Measurements from ENCODE around the gene PDE6B.

GRCh38 chr4:621296-622070 lies 3.9 kb upstream of the PDE6B start:
- TF ChIP-seq, protein P1, sequence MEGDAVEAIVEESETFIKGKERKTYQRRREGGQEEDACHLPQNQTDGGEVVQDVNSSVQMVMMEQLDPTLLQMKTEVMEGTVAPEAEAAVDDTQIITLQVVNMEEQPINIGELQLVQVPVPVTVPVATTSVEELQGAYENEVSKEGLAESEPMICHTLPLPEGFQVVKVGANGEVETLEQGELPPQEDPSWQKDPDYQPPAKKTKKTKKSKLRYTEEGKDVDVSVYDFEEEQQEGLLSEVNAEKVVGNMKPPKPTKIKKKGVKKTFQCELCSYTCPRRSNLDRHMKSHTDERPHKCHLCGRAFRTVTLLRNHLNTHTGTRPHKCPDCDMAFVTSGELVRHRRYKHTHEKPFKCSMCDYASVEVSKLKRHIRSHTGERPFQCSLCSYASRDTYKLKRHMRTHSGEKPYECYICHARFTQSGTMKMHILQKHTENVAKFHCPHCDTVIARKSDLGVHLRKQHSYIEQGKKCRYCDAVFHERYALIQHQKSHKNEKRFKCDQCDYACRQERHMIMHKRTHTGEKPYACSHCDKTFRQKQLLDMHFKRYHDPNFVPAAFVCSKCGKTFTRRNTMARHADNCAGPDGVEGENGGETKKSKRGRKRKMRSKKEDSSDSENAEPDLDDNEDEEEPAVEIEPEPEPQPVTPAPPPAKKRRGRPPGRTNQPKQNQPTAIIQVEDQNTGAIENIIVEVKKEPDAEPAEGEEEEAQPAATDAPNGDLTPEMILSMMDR (IDR thresholded peaks at IDR 0.05; ENCODE audit: low read depth, low read length): no peak
- TF ChIP-seq EZH2phosphoT487 (IDR thresholded peaks at IDR 0.05; ENCODE audit: low read depth): no peak
